HG03460 (cell line): ENCODE results near the gene HMGB1.
"Not testable (repeated sequence)": the region's sequence is repeated elsewhere in the genome, so short reads cannot be mapped to it uniquely, and the experiment has no call there.

Experiments used
- ATAC-seq: cut with Tn5 transposase; IDR thresholded peaks from one replicate; pipeline ENCODE4 v1.9.1; 2021; ENCODE audit not compliant: unreplicated experiment

Gene HMGB1

DNA sequence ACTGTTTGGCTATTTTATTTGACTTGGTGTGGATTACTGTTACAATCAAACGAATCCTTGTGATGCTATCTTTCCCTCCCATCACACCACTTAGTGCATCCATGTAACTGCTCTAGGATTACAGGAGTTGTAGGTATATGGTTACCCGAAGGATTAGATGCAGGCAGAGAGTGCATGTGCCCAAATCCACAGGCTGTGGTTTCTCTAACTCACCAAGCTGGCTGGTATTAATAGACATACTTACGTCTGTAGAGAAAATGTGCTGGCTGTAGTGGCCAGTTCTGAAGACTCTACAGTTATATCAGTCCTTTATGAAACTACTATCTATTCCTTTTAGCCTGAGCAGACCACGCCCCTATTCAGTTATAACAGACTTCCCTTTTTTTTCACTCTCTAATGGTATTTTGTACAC is 1.1 kb upstream of the HMGB1 start:
- ATAC-seq: no peak

GRCh38 chr13:30466358-30466714 is 600 bp upstream of the HMGB1 start:
- ATAC-seq: no peak

GRCh38 chr13:30465343-30465592 is 468 bp downstream of the HMGB1 start:
- no peak for ATAC-seq

DNA sequence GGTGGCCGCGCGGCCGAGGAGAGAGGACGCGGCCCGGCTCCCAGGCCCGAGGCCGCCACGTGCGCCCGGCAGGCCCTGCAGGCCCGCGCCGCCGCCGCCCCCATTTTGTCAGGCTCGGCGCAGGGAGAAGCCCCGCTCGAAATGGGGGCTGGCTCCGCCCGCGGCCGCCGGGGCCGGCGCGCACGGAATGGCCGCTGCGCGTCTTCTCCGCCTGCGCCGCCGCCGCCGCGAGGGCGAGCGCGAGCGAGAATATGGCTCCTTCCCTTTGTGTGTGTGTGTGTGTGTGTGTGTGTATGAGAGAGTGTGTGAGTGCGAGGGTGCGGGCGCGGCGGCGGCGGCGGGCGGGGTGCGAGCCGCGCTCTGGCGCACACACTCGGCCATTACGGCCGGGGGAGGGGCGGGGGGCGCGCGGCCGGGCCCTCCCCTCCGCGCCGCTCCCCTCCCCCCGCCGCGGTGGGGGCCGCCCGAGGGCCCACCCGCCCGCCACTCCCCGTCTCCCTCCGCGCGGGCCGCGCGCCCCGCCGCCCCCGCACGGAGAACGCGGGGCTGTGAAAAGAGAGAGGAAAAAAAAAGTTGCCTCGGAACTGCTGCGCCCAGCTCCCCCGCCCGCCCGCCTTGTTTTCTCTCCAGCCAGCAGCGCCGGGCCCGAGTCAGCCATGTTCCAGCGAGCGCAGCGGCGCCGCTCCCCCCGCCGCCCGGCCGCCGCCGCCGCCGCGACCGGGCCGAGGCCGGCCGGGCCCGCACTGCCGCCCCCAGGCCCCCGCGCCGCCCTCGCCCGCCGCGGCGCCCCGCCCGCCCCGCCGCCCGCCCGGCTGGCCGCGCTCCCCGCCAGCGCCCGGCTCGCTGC is 1.0 kb downstream of the HMGB1 start:
- ATAC-seq: peak; percentile 32

DNA sequence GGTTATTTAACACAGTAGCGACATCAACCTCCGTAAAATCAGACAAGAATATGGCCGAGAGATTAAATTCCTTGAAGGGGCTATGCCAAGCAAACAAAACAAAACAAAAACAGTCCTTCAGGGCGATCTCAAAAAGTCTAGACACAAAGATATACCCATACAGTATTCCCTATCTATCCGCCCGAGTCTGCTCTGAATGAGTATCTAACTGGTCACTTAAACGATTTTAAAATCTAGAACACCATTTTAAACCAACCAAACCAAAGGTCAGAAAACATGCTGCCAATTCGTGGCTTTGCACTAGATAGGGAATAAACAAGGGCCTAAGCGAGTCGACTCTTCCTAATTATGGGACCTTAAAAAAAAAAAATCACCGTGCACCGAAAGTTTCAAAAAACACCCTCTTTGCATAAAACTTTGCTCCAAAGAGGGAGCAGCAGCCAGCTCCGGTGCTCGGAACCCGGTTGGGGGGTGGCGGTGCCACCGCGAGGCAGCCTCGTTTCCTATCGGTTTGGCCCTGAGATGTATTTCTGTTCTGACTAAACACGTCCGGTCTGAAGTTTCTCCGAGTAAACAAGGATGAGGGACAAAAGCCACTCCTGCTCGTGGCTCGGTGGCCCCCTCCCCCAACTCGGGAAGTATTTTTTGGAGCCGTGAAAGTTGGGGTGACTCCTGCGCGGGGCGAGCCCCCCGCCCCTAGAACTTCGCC is 1.8 kb downstream of the HMGB1 start:
- ATAC-seq: peak; percentile 43

DNA sequence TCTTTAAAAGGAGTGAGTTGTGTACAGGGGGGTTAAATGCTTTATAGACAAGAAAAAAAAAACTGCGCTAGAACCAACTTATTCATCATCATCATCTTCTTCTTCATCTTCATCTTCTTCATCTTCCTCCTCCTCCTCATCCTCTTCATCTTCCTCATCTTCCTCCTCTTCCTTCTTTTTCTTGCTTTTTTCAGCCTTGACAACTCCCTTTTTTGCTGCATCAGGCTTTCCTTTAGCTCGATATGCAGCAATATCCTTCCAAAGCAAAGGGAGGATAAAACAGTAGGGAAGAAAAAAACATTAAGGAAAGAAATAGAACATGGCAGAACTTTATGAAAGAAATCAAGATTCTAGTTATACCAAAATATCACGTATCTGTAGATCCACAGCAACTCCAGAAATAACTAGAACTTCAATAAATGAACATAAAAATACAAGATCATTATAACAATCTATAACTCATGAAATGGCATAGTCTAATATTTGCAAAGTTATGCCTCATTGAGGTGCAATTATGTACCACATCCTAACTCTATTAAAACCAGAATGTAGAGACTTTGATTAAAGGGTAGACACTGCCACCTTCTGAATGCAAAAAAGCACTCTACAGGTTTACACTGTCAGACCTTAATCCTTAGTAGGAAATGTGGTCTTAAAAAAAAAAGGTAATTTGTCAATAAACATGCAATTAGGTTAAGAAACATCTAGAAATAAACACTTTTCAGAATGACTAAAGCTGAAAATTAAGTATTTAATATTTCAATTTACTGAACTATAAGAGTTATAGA is 4.3 kb downstream of the HMGB1 start:
- not testable (repeated sequence) for ATAC-seq

DNA sequence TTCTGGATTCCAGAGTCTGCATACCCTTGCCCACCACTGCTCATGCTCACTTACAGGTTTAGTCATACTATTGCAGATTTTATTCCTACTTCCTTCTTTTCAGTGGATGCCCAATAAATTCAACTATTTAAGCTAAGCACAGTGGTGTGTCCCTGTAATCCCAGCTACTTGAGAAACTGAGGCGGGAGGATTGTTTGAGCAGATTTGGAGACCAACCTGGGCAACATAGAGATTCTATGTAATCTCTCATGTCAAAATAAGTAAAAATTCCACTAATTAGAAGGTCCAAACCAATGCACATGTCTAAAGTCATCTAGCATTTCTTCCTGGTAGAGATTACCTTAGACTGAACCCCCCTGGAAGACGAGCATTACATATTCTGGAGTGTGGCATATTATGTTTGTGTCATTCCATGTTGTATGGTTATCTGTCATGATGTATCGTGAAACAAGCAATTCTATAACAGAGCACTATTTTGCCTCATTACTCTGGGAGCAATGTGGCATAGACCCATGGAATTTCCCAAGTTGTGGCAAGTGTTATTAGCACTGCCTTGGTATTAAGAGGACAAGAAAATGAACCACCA is 8.3 kb downstream of the HMGB1 start:
- no peak for ATAC-seq

- no peak for ATAC-seq
These were observed 9.4 kb downstream of the HMGB1 start for GRCh38 chr13:30456290-30456689.

DNA sequence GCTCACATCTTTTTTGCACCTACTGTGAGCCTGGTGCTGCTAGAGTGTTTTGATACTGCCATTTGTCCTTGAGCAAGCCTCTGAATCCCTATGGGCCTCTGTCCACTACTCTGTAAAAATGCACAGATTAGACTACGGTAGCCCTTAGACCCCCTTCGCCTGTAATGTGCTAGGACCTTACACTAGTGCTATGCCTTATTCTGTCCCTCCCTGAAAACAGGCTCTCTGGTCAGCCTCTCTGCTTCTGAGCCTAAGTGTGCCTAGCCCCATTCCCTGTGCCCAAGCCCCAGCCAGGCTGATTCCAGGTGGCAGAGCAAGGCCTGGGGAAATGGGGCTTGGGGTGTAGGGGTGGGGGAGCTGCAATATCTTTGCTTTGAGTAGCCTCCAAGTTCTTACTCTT is 10.7 kb downstream of the HMGB1 start:
- ATAC-seq: no peak

- ATAC-seq: no peak
These were observed 12.0 kb downstream of the HMGB1 start for GRCh38 chr13:30453727-30454126.

GRCh38 chr13:30451476-30451875 is 14.3 kb downstream of the HMGB1 start:
- not testable (repeated sequence) for ATAC-seq

DNA sequence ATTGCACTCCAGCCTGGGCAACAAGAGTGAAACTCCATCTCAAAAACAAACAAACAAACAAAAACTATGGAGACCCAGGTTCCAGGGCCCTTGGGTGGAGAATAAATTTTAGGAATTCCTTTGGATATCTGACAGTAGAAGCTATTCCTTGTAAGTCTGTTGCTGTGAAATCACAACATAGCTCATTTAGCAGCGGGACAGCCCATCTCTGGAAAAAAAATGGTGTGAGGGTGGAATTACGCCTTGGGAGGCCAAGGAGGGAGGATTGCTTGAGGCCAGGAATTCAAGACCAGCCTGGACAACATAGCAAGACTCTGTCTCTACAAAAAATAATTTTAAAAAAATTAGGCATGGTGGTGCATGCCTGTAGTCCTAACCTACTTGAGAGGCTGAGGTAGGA is 15.7 kb downstream of the HMGB1 start:
- no peak for ATAC-seq

DNA sequence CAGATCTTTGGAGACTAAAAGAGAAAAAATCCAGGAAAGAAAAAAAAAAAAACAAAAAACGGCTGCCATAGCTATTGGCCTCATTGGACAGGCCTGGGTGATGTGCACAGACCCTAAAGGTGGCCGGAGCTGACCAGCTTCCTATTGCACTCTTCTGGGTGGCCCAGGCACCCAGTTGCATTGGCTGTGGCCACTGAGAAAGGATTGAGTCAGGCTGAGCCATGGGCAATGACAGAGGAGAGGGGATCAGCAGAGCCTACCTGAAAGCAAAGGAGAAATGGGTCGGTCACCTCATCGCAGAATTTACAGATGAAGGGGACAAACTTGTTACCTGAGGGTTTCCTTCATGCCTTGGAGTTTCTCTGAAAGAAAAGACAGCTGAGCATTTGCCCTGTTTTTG is 17.3 kb downstream of the HMGB1 start:
- no peak for ATAC-seq

GRCh38 chr13:30446126-30446500 is 19.6 kb downstream of the HMGB1 start:
- no peak for ATAC-seq

DNA sequence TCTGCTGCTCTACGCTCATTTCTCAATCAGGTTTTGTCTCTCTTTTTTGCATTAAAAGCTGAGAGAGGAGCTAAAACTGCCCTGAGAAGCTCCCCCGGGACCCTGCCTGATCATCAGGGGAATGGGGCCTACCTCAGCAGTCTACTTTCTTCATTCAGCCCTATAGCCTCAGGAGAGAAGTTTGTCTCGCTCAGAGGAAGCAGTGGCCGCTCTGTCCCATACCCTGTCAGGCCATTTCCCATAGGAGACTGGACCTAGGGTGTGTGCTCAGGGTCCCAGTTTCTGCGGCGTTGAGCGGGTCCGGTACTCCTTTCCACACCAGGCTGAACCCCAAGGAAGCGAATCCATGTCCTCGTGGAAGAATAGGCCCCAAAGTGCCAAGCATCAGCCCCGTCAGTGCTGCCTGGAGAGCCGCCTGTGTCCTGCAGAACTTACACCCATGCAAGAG is 21.8 kb downstream of the HMGB1 start:
- ATAC-seq: peak; percentile 46

DNA sequence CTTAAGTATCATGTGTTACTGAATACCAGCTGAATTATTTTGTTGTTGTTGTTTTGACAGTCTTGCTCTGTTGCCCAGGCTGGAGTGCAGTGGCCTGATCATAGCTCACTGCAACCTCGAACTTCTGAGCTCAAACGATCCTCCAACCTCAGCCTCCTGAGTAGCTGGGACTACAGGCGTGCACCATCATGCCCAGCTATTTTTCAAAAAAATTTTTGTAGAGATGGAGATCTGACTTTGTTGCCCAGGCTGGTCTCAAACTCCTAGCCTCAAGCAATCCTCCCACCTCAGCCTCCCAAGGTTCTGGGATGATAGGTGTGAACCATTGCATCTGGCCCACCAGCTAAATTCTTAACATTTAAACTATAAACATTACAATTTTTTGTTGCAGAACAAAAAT is 22.2 kb downstream of the HMGB1 start:
- not testable (repeated sequence) for ATAC-seq

GRCh38 chr13:30442926-30443325 is 22.8 kb downstream of the HMGB1 start:
- no peak for ATAC-seq

DNA sequence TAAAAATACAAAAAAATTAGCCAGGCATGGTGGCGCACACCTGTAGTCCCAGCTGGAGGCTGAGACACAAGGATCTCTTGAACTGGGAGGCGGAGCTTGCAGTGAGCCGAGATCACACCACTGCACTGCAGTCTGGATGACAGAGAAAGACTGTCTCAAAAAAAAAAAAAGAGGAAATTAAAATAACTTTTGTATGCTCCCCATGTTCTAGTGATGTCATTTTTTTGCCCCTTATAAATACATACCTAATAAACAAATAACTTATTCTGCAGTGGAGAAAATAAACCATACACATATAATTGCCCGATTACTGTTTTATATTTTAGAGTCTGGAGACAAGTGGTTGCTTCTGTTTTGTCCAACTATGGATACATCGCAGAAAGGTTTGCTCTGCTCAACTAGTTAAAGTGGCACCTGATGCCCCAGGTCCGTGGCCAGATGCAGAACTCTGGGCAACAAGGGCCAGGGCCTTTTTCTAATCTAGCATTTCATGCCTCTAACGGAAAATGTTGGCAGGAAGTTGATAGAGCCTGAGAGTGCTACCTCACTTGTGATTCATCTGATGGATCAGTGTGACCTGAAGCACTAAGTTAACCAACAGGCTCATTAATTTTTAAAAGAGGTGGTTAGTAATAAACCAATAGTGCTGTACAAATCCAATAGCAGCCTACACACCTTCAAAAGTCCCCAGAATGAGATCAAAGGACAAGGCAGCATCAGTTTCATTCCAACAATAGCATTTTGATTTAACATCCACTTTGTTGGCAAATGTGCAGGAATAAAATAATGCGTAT is 24.6 kb downstream of the HMGB1 start:
- ATAC-seq: peak; percentile 36

- no peak for ATAC-seq
These were observed 27.4 kb downstream of the HMGB1 start for GRCh38 chr13:30438286-30438685.

GRCh38 chr13:30437177-30437576 is 28.6 kb downstream of the HMGB1 start:
- no peak for ATAC-seq
